WERI-Rb-1 (cell line): Measurements from ENCODE around the gene ZNF592.

Source experiments
- DNase-seq: peaks from one replicate; pipeline ENCODE4 v3.0.0-alpha.2; 2020
- H3K27ac ChIP-seq: fragments of 250-450 bp; sonication (Bioruptor Pico); 2 replicates; pipeline ENCODE4 v1.5.1; 2020; ENCODE audit warnings: mild to moderate bottlenecking, moderate library complexity
- H3K27me3 ChIP-seq: fragments of 250-450 bp; sonication (Bioruptor Pico); 2 replicates; pipeline ENCODE4 v1.5.1; 2021; ENCODE audit warnings: mild to moderate bottlenecking, low read depth, moderate library complexity; ENCODE audit not compliant: insufficient read depth, severe bottlenecking
- H3K36me3 ChIP-seq: fragments of 250-450 bp; sonication (Bioruptor Pico); 2 replicates; pipeline ENCODE4 v1.5.1; 2020; ENCODE audit warnings: mild to moderate bottlenecking, moderate library complexity
- H3K4me3 ChIP-seq: 2 replicates; pipeline ENCODE4 v1.5.1; 2011; ENCODE audit warnings: low read depth, mild to moderate bottlenecking, control low read depth, low read length
- H3K9me3 ChIP-seq: fragments of 250-450 bp; sonication (Bioruptor Pico); 2 replicates; pipeline ENCODE4 v1.5.1; 2021; ENCODE audit warnings: mild to moderate bottlenecking, moderate library complexity; ENCODE audit not compliant: severe bottlenecking
- CTCF ChIP-seq: IDR thresholded peaks from 2 replicates; pipeline ENCODE4 v1.5.1; 2011; ENCODE audit warnings: low read depth, mild to moderate bottlenecking, control low read depth, inconsistent platforms, low read length

Gene ZNF592

GRCh38 chr15:84790676-84791075 is 42.3 kb downstream of the ZNF592 start:
- Histone ChIP-seq H3K9me3 (no peaks in the 10 kb centered on the region), H3K27ac (no peak overlapping the region), H3K27me3 (no peaks in the 10 kb centered on the region), H3K4me3 (no peak overlapping the region), H3K36me3 (peaks cover 74% of the 10 kb centered on the region)
- no peak for TF ChIP-seq CTCF
- no peak for DNase-seq

GRCh38 chr15:84791763-84792162 is 43.4 kb downstream of the ZNF592 start:
- Histone ChIP-seq H3K36me3 (peaks cover 69% of the 10 kb centered on the region), H3K27ac (no peak overlapping the region), H3K9me3 (no peaks in the 10 kb centered on the region), H3K4me3 (no peak overlapping the region), H3K27me3 (no peaks in the 10 kb centered on the region)
- TF ChIP-seq CTCF: no peak
- no peak for DNase-seq

GRCh38 chr15:84793431-84794161 is 45.2 kb downstream of the ZNF592 start:
- Histone ChIP-seq H3K27me3 (no peaks in the 10 kb centered on the region), H3K36me3 (peaks cover 69% of the 10 kb centered on the region), H3K9me3 (no peaks in the 10 kb centered on the region), H3K27ac (no peak overlapping the region), H3K4me3 (no peak overlapping the region)
- no peak for DNase-seq
- no peak for TF ChIP-seq CTCF

GRCh38 chr15:84794162-84794547 is 45.8 kb downstream of the ZNF592 start:
- peaks cover 73% of the 10 kb centered on the region for H3K36me3 ChIP-seq
- H3K4me3 ChIP-seq: no peak overlapping the region
- no peaks in the 10 kb centered on the region for H3K27me3 ChIP-seq
- DNase-seq: no peak
- TF ChIP-seq CTCF: no peak
- no peak overlapping the region for H3K27ac ChIP-seq
- H3K9me3 ChIP-seq: no peaks in the 10 kb centered on the region

GRCh38 chr15:84795186-84795585 is 46.8 kb downstream of the ZNF592 start:
- TF ChIP-seq CTCF: no peak
- peaks cover 77% of the 10 kb centered on the region for H3K36me3 ChIP-seq
- no peaks in the 10 kb centered on the region for H3K9me3 ChIP-seq
- no peak overlapping the region for H3K27ac ChIP-seq
- no peak for DNase-seq
- H3K27me3 ChIP-seq: no peaks in the 10 kb centered on the region
- H3K4me3 ChIP-seq: no peak overlapping the region

GRCh38 chr15:84797212-84797611 is 48.8 kb downstream of the ZNF592 start:
- no peaks in the 10 kb centered on the region for H3K27me3 ChIP-seq
- no peak overlapping the region for H3K4me3 ChIP-seq
- DNase-seq: no peak
- H3K36me3 ChIP-seq: peaks cover 72% of the 10 kb centered on the region
- no peak overlapping the region for H3K27ac ChIP-seq
- TF ChIP-seq CTCF: no peak
- no peaks in the 10 kb centered on the region for H3K9me3 ChIP-seq
